Keratinocyte (primary cell): ENCODE measurements around the gene SYPL1. TPM values are rescaled to one million over a fixed set of nuclear protein-coding genes. Genes with fewer than 3 reads are reported as not detected.

ENCODE experiments used
- DNase-seq: peaks from one replicate; pipeline ENCODE4 v3.0.0-alpha.2; 2011; ENCODE audit warnings: low read depth, missing footprints, low spot score
- FAIRE-seq: peaks from 2 replicates; lab custom pipeline; 2011; peaks lifted over from hg19 to GRCh38; lab: Jason Lieb, UNC
- H2AFZ ChIP-seq: 2 replicates; pipeline ENCODE4 v1.6.0; 2012; ENCODE audit warnings: low read length, control low read depth, inconsistent platforms; ENCODE audit not compliant: control insufficient read depth
- H3K27ac ChIP-seq: 2 replicates; pipeline ENCODE4 v1.5.1; 2011; ENCODE audit warnings: low read length; ENCODE audit not compliant: control insufficient read depth, insufficient read depth
- H3K27me3 ChIP-seq: 3 replicates; pipeline ENCODE4 v1.6.0; 2011; ENCODE audit warnings: low read length; ENCODE audit not compliant: control insufficient read depth, insufficient read depth; ENCODE audit errors: extremely low read depth
- H3K36me3 ChIP-seq, 2 experiments: 2 replicates in 1 of 2; 3 replicates in 1 of 2; pipeline ENCODE4 v1.5.1; 2011; ENCODE audit warnings: low read length in 2 of 2, mild to moderate bottlenecking in 1 of 2; ENCODE audit not compliant: control insufficient read depth in 2 of 2, insufficient read depth in 2 of 2; ENCODE audit errors: extremely low read depth in 1 of 2
- H3K4me1 ChIP-seq: 3 replicates; pipeline ENCODE4 v1.5.1; 2011; ENCODE audit warnings: low read length; ENCODE audit not compliant: control insufficient read depth, insufficient read depth; ENCODE audit errors: extremely low read depth
- H3K4me2 ChIP-seq: 3 replicates; pipeline ENCODE4 v1.6.0; 2011; ENCODE audit warnings: low read depth, low read length; ENCODE audit not compliant: control insufficient read depth, insufficient read depth; ENCODE audit errors: extremely low read depth
- H3K4me3 ChIP-seq, 3 experiments: fragments of 200-600 bp in 1 of 3; sonication (generic) in 1 of 3; 2 replicates in 2 of 3; 3 replicates in 1 of 3; pipeline ENCODE4 v1.5.1; 2011 to 2016; ENCODE audit warnings: low read length in 3 of 3, mild to moderate bottlenecking in 3 of 3, control low read depth in 2 of 3, inconsistent platforms in 1 of 3, low read depth in 1 of 3, mixed read lengths in 1 of 3, mixed run types in 1 of 3, moderate library complexity in 1 of 3; ENCODE audit not compliant: control insufficient read depth in 2 of 3, insufficient read depth in 2 of 3; ENCODE audit errors: extremely low read depth in 1 of 3
- H3K79me2 ChIP-seq: 2 replicates; pipeline ENCODE4 v1.6.0; 2012; ENCODE audit warnings: low read length; ENCODE audit not compliant: control insufficient read depth, insufficient read depth
- H3K9ac ChIP-seq: 3 replicates; pipeline ENCODE4 v1.6.0; 2011; ENCODE audit warnings: low read length; ENCODE audit not compliant: control insufficient read depth, insufficient read depth; ENCODE audit errors: extremely low read depth
- H3K9me1 ChIP-seq: 3 replicates; pipeline ENCODE4 v1.6.0; 2011; ENCODE audit warnings: low read length; ENCODE audit not compliant: control insufficient read depth, insufficient read depth; ENCODE audit errors: extremely low read depth
- H3K9me3 ChIP-seq: 2 replicates; pipeline ENCODE4 v1.5.1; 2012; ENCODE audit warnings: low read depth, low read length; ENCODE audit not compliant: control insufficient read depth
- H4K20me1 ChIP-seq: 3 replicates; pipeline ENCODE4 v1.6.0; 2011; ENCODE audit warnings: low read length; ENCODE audit not compliant: control insufficient read depth, insufficient read depth; ENCODE audit errors: extremely low read depth
- CTCF ChIP-seq, 3 experiments: IDR thresholded peaks in 1 of 3; conservative IDR thresholded peaks in 1 of 3; optimal IDR thresholded peaks in 1 of 3; 2 replicates in 2 of 3; 3 replicates in 1 of 3; pipeline versions ENCODE3 to v1.5.1; 2011; ENCODE audit warnings: low read length in 3 of 3, mild to moderate bottlenecking in 3 of 3, moderate library complexity in 2 of 3, control low read depth in 1 of 3, inconsistent platforms in 1 of 3; ENCODE audit not compliant: insufficient read depth in 2 of 3; ENCODE audit errors: extremely low read depth in 1 of 3
- EZH2 ChIP-seq: IDR thresholded peaks from one replicate; pipeline ENCODE4 v1.6.1; 2012; ENCODE audit warnings: inconsistent platforms, mild to moderate bottlenecking, low read length, moderate library complexity
- dilution Hi-C: fragments of 300-500 bp; cut with MboI; formaldehyde crosslinking; loops from one replicate; pipeline ENCODE4 v1.7.0; 2020; ENCODE audit warnings: low sequenced_read_pairs; ENCODE audit not compliant: extremely low pct_ligation_motif_present
- polyA plus RNA-seq, 5 experiments: library from polyadenylated mRNA; depleted of rRNA in 3 of 5; stranded (reverse) in 3 of 5; stranded (forward) in 1 of 5; unstranded in 1 of 5; fragments of >200 nt; gene quantifications; 1 replicate in 1 of 5; 2 replicates in 3 of 5; 3 replicates in 1 of 5; pipeline versions ENCODE4 v1.2.1 to v1.2.3, GENCODE V29; 2011 to 2012; ENCODE audit warnings: missing spikeins in 2 of 5, low read depth in 1 of 5, low replicate concordance in 1 of 5

Gene SYPL1
- polyA plus RNA-seq, 1 donor (not counting 4 experiments of a cell fraction or from before 2014, with no cell fraction given) = 254 TPM

- H3K27ac ChIP-seq = peak overlapping the region; percentile 83
- FAIRE-seq = peak; percentile 77
These were observed 49.6 kb downstream of the SYPL1 start for GRCh38 chr7:106062521-106062931.

GRCh38 chr7:106062006-106062405, 50.1 kb downstream of the SYPL1 start:
- no peaks in the 10 kb centered on the region for H3K79me2 ChIP-seq
- H3K9me3 ChIP-seq = no peaks in the 10 kb centered on the region
- H4K20me1 ChIP-seq = no peaks in the 10 kb centered on the region
- FAIRE-seq = no peak
- peaks cover 85% of the 10 kb centered on the region for H3K4me1 ChIP-seq
- H2AFZ ChIP-seq = no peak overlapping the region
- dilution Hi-C loops = no loop called here
- peak overlapping the region in 1 of 3 experiments; percentile 15 for H3K4me3 ChIP-seq
- peak overlapping the region; percentile 83 for H3K27ac ChIP-seq
- H3K4me2 ChIP-seq = peak overlapping the region; percentile 64
- H3K9me1 ChIP-seq = no peaks in the 10 kb centered on the region
- TF ChIP-seq CTCF (optimal IDR thresholded peaks at IDR 0.05 in 1 of 3, IDR thresholded peaks at IDR 0.05 in 1 of 3, conservative IDR thresholded peaks at IDR 0.05 in 1 of 3; ENCODE audit: extremely low read depth in 1 of 3, insufficient read depth in 2 of 3, low read length in 3 of 3) (no peak), EZH2 (no peak)
- DNase-seq = no peak
- no peaks in the 10 kb centered on the region for H3K36me3 ChIP-seq
- H3K27me3 ChIP-seq = no peaks in the 10 kb centered on the region
- H3K9ac ChIP-seq = peak overlapping the region; percentile 16

More at GRCh38 chr7:106062521-106062931, 49.6 kb downstream of the SYPL1 start:
- no peaks in the 10 kb centered on the region for H4K20me1 ChIP-seq
- H3K27me3 ChIP-seq = no peaks in the 10 kb centered on the region
- peak overlapping the region in 1 of 3 experiments; percentile 15 for H3K4me3 ChIP-seq
- no peak for DNase-seq
- H3K9me3 ChIP-seq = no peaks in the 10 kb centered on the region
- H3K4me1 ChIP-seq = peaks cover 79% of the 10 kb centered on the region
- no peak overlapping the region for H2AFZ ChIP-seq
- no peaks in the 10 kb centered on the region for H3K79me2 ChIP-seq
- H3K4me2 ChIP-seq = peak overlapping the region; percentile 64
- peak overlapping the region; percentile 16 for H3K9ac ChIP-seq
- TF ChIP-seq EZH2 (no peak), CTCF (optimal IDR thresholded peaks at IDR 0.05 in 1 of 3, IDR thresholded peaks at IDR 0.05 in 1 of 3, conservative IDR thresholded peaks at IDR 0.05 in 1 of 3; ENCODE audit: extremely low read depth in 1 of 3, insufficient read depth in 2 of 3, low read length in 3 of 3) (no peak)
- dilution Hi-C loops = no loop called here
- no peaks in the 10 kb centered on the region for H3K9me1 ChIP-seq
- H3K36me3 ChIP-seq = no peaks in the 10 kb centered on the region
